PC-3 (cell line): ENCODE measurements around the gene LRSAM1. TPM values are rescaled to one million over a fixed set of nuclear protein-coding genes. Genes with fewer than 3 reads are reported as not detected.

Source experiments
- ATAC-seq: fragments of 200-7000 bp; cut with Tn5 transposase; 2 replicates; pipeline ENCODE4 v1.9.1; 2020; ENCODE audit warnings: mild to moderate bottlenecking, moderate library complexity
- BruUV-seq: library from RNA; stranded (reverse); fragments of 400-500 nt; replicated peaks from 2 replicates; lab custom pipeline; 2021; lab: Mats Ljungman, UMichigan
- CTCF ChIA-PET: fragments of 300-600 bp; sonication (Branson Sonifier 250); formaldehyde crosslinking; loops from one replicate; lab custom pipeline; 2022; ENCODE audit warnings: antibody characterized with exemption; lab: Charles Lee
- POLR2A ChIA-PET: fragments of 300-600 bp; sonication (Branson Sonifier 250); formaldehyde crosslinking; loops from one replicate; lab custom pipeline; 2022; ENCODE audit warnings: antibody characterized with exemption; ENCODE audit not compliant: unreplicated experiment; lab: Charles Lee
- DNase-seq: peaks from one replicate; pipeline ENCODE4 v3.0.0-alpha.2; 2015
- H2AFZ ChIP-seq: fragments of 300-600 bp; sonication (generic); 2 replicates; pipeline ENCODE4 v1.6.0; 2016; ENCODE audit warnings: antibody characterized with exemption, low read length
- H3F3A ChIP-seq: fragments of 300-600 bp; sonication (generic); one replicate; pipeline ENCODE4 v1.6.0; 2017; ENCODE audit warnings: antibody characterized with exemption, low read length, control low read depth, mild to moderate bottlenecking; ENCODE audit not compliant: unreplicated experiment
- H3K27ac ChIP-seq: fragments of 300-600 bp; sonication (generic); 2 replicates; pipeline ENCODE4 v1.5.1; 2016; ENCODE audit warnings: mild to moderate bottlenecking, low read length
- H3K27me3 ChIP-seq: fragments of 300-600 bp; sonication (generic); 2 replicates; pipeline ENCODE4 v1.6.1; 2016; ENCODE audit warnings: low read length, mixed read lengths
- H3K36me3 ChIP-seq: fragments of 300-600 bp; sonication (generic); 2 replicates; pipeline ENCODE4 v1.6.1; 2016; ENCODE audit warnings: low read depth, mixed run types, low read length, mixed read lengths
- H3K4me1 ChIP-seq: fragments of 300-600 bp; sonication (generic); 2 replicates; pipeline ENCODE4 v1.5.1; 2016; ENCODE audit warnings: low read length; ENCODE audit not compliant: insufficient read depth
- H3K4me2 ChIP-seq: fragments of 300-600 bp; sonication (generic); 2 replicates; pipeline ENCODE4 v1.6.0; 2016; ENCODE audit warnings: low read length
- H3K4me3 ChIP-seq: fragments of 300-600 bp; sonication (generic); 2 replicates; pipeline ENCODE4 v1.5.1; 2016; ENCODE audit warnings: mild to moderate bottlenecking, low read length, mixed read lengths
- H3K79me2 ChIP-seq: fragments of 300-600 bp; sonication (generic); 2 replicates; pipeline ENCODE4 v1.6.1; 2017; ENCODE audit warnings: low read length, mixed read lengths
- H3K9ac ChIP-seq: fragments of 300-600 bp; sonication (generic); 2 replicates; pipeline ENCODE4 v1.6.0; 2016; ENCODE audit warnings: mild to moderate bottlenecking, low read length
- H3K9me2 ChIP-seq: fragments of 300-600 bp; sonication (generic); replicated peaks from 2 replicates; pipeline ENCODE4 v1.6.1; 2016; ENCODE audit warnings: mixed run types, low read length, mixed read lengths
- H3K9me3 ChIP-seq: fragments of 300-600 bp; sonication (generic); 2 replicates; pipeline ENCODE4 v1.6.1; 2016; ENCODE audit warnings: low read length, mixed read lengths
- H4K20me1 ChIP-seq: fragments of 300-600 bp; sonication (generic); 2 replicates; pipeline ENCODE4 v1.6.1; 2016; ENCODE audit warnings: low read length, mixed read lengths
- CTCF ChIP-seq: fragments of 300-600 bp; sonication (generic); conservative IDR thresholded peaks from 2 replicates; pipeline ENCODE4 v1.5.1; 2017; ENCODE audit warnings: antibody characterized with exemption, low read depth, mild to moderate bottlenecking, low read length
- EZH2 ChIP-seq: fragments of 300-600 bp; sonication (generic); IDR thresholded peaks from one replicate; pipeline ENCODE4 v1.6.1; 2017; ENCODE audit warnings: antibody characterized with exemption, mild to moderate bottlenecking, low read length; ENCODE audit not compliant: unreplicated experiment
- EZH2phosphoT487 ChIP-seq: fragments of 300-600 bp; sonication (generic); IDR thresholded peaks from 2 replicates; pipeline ENCODE4 v1.6.1; 2018; ENCODE audit warnings: mild to moderate bottlenecking, antibody characterized with exemption, low read length, borderline replicate concordance
- intact Hi-C: fragments of 100-400 bp; cut with micrococcal nuclease; formaldehyde crosslinking; loops from 2 replicates; pipeline ENCODE4 v1.9.0; 2023
- total RNA-seq: library from RNA; depleted of rRNA; stranded (reverse); fragments of >200 nt; gene quantifications from 2 replicates; pipeline ENCODE4 v1.2.3, GENCODE V29; 2014

Gene LRSAM1
- total RNA-seq, 1 experiment from 2014 or later = 9.6 TPM

DNA sequence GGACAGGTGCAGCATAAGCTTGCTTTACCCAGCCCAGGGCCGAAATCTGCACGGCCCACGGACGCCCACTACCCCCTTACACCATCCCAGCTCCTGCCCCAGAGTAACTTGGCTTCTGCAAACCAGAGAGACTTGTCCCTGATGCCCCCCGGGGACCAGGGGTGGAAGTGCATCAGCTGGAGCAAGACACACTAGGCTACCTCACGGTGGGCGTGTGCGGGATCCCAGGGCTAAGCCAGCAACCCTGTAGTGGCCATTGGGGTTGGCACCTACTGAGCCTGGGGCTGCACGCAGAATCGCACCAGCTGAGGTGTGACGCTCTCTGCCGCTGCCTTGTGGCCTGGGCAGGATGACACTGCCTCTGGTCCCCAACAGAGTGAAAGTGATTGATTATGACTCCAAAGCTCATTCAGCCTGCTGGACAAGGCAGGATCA lies 33.3 kb upstream of the LRSAM1 start:
- POLR2A ChIA-PET = no interaction called here
- BruUV-seq = no TSS peak
- H3K27ac ChIP-seq = peak overlapping the region; percentile 87
- TF ChIP-seq EZH2phosphoT487 = no peak
- no peak for TF ChIP-seq EZH2
- TF ChIP-seq CTCF = peak; percentile 41
- peak overlapping the region; percentile 56 for H3K4me2 ChIP-seq
- CTCF ChIA-PET = no interaction called here
- H3K4me3 ChIP-seq = peak overlapping the region; percentile 24; the same call in 1 of the 2 replicates
- DNase-seq (peak; percentile 14), ATAC-seq (no peak)
- H3K27me3 ChIP-seq = no peaks in the 10 kb centered on the region
- no peaks in the 10 kb centered on the region for H4K20me1 ChIP-seq
- intact Hi-C loops = no loop called here
- no peaks in the 10 kb centered on the region for H3K9me3 ChIP-seq
- H3K9me2 ChIP-seq = no peaks in the 10 kb centered on the region
- peaks cover 52% of the 10 kb centered on the region for H3K4me1 ChIP-seq
- no peaks in the 10 kb centered on the region for H3K36me3 ChIP-seq
- H3K79me2 ChIP-seq = peaks cover 14% of the 10 kb centered on the region
- H3F3A ChIP-seq = peaks cover 4% of the 10 kb centered on the region
- 0 out of 2 replicates have a peak overlapping the region, but pooled peaks have one; percentile 37 for H3K9ac ChIP-seq
- H2AFZ ChIP-seq = no peak overlapping the region

DNA sequence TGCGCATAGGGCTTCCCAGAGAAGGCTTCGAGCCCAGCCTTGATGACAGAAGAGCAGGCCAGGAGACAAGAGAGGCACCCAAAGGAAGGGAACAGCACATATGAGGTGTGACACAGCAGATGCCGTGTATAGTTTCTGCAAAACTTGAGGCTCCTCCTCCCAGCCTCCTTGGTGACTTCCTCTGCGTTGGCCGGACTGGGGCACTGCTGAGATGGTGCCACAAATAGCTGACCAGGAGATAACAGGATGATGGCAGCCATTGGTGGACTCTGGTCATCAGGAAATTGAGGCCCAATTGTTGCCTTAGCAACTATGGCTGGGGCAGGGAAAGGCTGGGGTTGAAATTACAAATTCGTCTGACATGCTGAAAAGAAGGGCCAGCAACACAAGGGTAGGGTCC lies 32.0 kb upstream of the LRSAM1 start:
- no peaks in the 10 kb centered on the region for H3K9me3 ChIP-seq
- no peak overlapping the region for H3K27ac ChIP-seq
- no peak overlapping the region for H2AFZ ChIP-seq
- intact Hi-C loops = no loop called here
- peaks cover 23% of the 10 kb centered on the region for H3K79me2 ChIP-seq
- no peaks in the 10 kb centered on the region for H4K20me1 ChIP-seq
- no peak overlapping the region for H3K4me3 ChIP-seq
- no peak for DNase-seq
- H3K9ac ChIP-seq = no peak overlapping the region
- H3K4me1 ChIP-seq = peaks cover 46% of the 10 kb centered on the region
- no peaks in the 10 kb centered on the region for H3K36me3 ChIP-seq
- peaks cover 4% of the 10 kb centered on the region for H3F3A ChIP-seq
- TF ChIP-seq EZH2phosphoT487 (no peak), CTCF (no peak), EZH2 (no peak)
- H3K4me2 ChIP-seq = no peak overlapping the region
- BruUV-seq = no TSS peak
- CTCF ChIA-PET = no interaction called here
- ATAC-seq = no peak
- POLR2A ChIA-PET = no interaction called here
- no peaks in the 10 kb centered on the region for H3K27me3 ChIP-seq
- H3K9me2 ChIP-seq = no peaks in the 10 kb centered on the region

GRCh38 chr9:127421057-127421456 lies 30.3 kb upstream of the LRSAM1 start:
- POLR2A ChIA-PET = no interaction called here
- H3K27me3 ChIP-seq = no peaks in the 10 kb centered on the region
- no peak overlapping the region for H3K9ac ChIP-seq
- H4K20me1 ChIP-seq = no peaks in the 10 kb centered on the region
- CTCF ChIA-PET = no interaction called here
- no TSS peak for BruUV-seq
- no peak for TF ChIP-seq EZH2phosphoT487
- TF ChIP-seq EZH2 = no peak
- no peak for TF ChIP-seq CTCF
- peaks cover 40% of the 10 kb centered on the region for H3K79me2 ChIP-seq
- H2AFZ ChIP-seq = no peak overlapping the region
- H3K27ac ChIP-seq = no peak overlapping the region
- DNase-seq (no peak), ATAC-seq (no peak)
- no peak overlapping the region for H3K4me2 ChIP-seq
- peaks cover 51% of the 10 kb centered on the region for H3K4me1 ChIP-seq
- no peaks in the 10 kb centered on the region for H3K36me3 ChIP-seq
- peaks cover 4% of the 10 kb centered on the region for H3F3A ChIP-seq
- H3K4me3 ChIP-seq = no peak overlapping the region
- no peaks in the 10 kb centered on the region for H3K9me2 ChIP-seq
- intact Hi-C loops = no loop called here
- H3K9me3 ChIP-seq = no peaks in the 10 kb centered on the region
